Endothelial cell of hepatic sinusoid (primary cell): ENCODE measurements around the gene LDLRAD3.
"Not testable (repeated sequence)": the region's sequence is repeated elsewhere in the genome, so short reads cannot be mapped to it uniquely, and the experiment has no call there.

Experiments used
- in situ Hi-C: cut with HindIII; loops from 2 replicates; pipeline ENCODE4 v1.10.0; 2017; ENCODE audit warnings: low sequenced_read_pairs

Gene LDLRAD3

DNA sequence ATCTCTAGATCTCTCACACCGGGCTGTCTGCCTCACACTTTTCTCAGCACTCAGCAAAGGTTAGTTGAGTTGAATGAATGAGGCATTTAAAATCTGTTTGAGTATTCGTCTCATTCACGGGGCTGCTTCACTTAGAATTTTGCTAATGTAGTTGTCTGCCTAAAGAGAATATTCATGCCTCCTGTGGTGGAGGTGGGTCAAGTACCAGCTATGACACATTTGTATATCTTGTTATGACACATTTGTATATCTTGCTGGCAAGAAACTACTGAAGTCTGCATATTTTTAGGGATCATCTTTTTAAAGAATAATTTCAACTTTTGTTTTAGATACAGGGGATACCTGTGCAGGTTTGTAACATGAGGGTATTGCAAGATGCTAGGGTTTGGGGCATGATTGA lies 43.1 kb downstream of the LDLRAD3 start:
- in situ Hi-C loops, result no loop called here

DNA sequence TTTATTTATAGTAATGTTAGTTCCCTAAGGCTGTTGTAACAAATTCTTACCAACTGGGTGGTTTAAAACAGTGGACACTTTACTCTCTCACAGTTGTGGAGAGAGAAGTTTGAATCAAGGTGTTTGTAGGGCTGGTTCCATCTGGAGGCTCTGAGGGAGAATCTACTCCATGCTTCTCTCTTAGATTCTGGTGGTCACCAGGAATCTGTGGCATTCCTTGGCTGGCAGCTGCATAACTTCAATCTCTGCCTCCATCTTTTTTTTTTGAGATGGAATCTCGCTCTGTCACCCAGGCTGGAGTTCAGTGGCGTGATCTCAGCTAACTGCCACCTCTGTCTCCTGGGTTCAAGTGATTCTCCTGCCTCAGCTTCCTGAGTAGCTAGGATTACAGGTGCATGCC lies 46.3 kb downstream of the LDLRAD3 start:
- in situ Hi-C loops, result no loop called here

DNA sequence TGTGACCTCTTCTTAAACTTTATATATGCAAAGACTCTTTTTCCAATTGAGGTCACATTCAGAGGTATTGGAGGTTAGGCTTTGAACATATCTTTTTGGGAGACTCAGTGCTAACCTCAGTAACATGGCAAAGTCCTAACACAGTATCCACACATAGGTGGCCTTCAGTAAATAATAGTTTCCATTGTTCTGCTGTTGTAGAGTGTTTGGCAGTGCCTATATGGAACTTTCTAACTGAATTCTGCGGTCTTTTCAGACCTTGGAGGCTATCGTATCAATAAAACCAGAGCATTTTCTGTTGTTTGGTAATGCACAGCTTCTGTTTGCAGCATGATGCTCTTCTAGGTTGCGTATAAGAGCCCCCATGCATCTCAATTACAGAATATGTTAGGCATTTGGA lies 47.0 kb downstream of the LDLRAD3 start:
- in situ Hi-C loops, result no loop called here

DNA sequence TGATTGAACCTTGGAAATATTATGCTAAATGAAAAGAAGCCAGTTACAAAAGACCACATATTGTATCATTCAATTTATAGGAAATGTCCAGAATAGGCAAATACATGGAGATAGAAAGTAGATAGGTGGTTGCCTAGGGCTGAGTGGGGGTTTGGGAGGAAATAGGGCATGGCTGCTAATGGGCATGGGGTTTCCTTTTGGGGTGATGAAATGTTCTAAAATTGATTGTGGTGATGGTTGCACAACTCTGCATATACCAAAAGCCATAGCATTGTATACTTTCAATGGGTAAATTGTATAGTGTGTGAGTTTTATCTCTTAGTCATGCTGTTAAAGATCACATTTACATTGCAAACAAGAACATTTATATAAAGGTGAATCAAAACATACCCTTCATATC lies 48.7 kb downstream of the LDLRAD3 start:
- in situ Hi-C loops, result no loop called here

DNA sequence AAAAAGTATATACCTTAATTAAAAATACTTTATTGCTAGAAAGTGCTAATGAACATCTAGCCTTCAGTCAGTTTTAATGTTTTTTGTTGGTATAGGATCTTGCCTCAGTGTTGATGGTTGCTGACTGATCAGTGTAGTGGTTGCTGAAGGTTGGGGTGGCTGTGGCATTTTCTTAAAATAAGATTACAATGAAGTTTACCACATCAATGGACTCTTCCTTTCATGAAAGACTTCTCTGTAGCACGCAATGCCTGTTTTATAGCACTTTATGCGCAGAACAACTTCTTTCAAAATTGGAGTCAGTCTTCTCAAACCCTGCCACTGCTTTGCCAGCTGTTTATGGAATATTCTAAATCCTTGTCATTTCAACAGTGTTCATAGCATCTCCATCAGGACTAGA lies 50.6 kb downstream of the LDLRAD3 start:
- in situ Hi-C loops, result no loop called here

DNA sequence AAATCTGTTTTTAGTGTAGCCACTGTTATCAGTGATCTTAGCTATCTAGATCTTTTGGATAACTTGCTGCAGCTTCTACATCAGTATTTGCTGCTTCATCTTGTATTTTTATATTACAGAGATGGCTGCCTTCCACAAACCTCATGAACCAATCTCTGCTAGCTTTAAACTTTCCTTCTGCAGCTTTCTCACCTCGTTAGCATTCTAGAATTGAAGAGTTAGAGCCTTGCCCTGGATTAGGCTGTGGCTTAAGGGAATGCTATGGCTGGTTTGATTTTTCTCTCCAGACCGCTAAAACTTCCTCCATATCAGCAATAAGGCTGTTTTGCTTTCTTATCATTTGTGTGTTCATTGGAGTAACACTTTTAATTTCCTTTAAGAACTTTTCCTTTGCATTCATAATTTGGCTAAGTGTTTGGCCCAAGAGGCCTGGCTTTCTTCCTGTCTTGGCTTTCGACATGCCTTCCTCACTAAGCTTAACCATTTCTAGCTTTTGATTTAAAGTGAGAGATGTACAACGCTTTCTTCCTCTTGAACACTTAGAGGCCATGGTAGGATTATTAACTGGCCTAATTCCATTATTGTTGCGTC lies 51.9 kb downstream of the LDLRAD3 start:
- in situ Hi-C loops, result no loop called here

DNA sequence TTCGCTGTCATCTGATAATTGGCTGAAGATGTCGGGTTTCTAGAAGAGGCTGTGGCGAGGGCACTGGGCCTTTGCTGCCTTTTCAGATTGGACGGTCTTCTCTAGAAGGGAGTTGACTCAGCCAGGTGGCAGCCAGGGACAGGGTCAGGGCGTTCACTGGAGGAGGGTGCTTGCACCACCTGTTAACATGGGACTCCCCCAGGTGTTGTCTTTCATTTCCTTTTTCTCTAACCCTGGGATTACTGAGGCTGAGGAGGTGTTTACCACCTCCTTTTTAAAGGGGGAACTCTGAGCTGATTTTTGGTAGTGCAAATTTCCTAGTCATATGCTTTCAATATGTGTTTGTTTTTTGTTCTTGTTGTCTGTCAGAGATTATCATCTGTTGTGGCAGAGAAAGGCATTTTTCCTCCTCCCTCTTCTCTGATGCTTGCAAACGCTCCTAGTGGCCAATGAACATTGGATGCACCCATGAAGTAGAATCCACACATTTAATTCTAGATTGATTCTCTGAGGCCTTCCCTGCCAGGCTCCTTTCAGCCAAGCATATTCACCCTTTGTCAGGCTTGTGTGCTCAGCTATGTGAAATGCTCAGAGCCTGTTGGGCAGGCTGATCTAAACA lies 54.1 kb downstream of the LDLRAD3 start:
- in situ Hi-C loops, result no loop called here

DNA sequence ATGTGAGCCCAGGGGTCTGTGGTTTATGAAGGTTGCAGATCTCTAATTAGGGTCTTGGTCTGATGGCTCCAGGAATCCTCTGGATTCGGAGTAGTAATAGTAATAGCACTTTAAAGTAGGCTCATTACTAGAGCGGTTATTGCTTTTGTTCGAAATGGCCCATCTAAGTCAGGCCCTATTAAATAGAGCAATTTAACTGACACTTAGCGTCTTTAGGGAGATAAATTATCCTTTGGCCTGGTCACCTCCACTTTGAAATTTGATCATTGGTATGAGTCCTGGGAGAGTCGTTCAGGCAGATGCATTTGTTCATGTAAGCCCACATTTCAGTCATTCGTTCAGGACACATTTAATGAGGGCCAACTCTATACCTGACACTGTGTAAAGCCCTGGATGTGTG lies 54.8 kb downstream of the LDLRAD3 start:
- in situ Hi-C loops, result no loop called here

DNA sequence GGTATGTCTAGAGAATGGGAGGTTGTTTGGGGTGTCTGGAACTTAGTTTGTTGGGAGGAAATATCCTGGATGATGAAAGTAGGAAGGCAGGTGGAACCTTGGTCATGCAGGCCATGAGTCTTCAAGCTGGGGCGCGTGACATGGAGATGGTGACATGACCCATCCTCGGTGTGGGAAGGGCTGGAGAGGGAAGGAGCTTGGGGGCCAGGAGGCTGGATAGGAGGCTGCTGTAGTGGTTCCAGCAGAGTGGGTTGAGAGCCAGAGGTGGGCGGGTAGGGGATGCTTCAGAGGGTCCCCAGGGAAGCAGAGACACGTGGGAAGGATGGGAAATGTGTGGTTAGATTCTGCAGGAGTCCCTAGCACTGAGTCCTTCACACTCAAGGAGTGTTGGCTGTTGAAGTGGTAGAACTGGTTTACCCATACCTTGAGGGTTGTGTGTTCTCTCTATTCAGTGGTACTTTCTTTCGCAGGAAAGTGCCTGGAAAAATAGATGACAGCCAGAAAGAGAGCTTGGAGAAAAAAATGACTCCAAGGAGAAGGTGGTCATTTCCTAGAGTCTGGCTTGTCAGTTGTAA lies 56.8 kb downstream of the LDLRAD3 start:
- in situ Hi-C loops, result no loop called here

DNA sequence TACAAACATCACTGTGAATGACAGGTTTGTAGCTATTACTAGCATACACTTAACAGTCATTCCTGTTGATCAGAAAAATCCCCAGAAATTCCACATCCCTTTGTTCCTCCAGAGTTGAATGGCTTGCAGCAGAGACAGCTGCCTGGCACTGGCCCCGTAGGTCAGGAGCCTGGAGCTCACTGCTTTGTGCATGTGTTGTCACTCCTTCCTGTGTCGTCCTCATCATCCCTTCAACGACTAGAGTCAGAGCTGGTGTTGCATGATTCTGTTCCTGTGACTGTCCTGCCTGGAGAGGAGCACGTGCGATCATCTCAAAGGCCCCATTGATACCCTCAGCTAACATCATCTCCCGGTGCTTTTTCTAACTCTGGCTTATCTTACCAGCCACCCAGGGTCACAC lies 58.3 kb downstream of the LDLRAD3 start:
- in situ Hi-C loops, result no loop called here

DNA sequence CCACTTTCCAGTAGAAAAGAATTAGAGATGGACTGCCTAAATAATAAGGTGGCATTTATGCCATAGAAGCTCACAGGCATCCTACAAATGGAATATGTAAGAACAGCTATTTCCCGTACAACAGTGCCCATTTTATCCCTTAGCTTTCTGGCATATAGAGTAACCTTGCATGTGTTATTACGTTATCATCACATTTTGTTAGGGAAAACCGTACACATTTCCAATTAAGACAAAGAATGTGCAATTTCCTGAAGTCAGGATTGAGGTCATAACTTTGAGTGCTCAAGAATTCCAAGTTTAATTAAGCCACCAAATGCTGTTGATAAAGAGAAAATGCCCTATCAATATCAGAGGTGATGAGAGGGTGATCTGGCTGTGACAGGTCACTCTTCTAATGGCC lies 58.9 kb downstream of the LDLRAD3 start:
- in situ Hi-C loops, result no loop called here

DNA sequence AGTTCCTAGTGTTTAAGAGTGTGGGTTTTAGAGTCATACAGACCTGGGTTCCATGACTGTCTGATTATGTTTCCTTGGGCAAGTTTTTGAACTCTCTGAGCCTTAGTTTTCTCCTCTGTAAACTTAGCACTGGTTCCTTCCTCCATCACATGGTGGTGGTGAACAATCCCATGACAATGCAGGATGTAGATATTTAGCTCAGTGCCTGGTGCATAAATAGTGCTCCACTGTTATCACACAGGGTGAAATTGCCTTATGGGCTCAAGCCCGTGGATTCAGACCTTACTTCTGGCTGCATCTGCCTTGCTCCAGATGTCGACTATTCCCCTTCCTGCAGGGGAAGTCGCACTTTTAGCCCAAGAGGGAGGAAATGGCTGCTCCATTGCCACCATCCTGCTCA lies 62.7 kb downstream of the LDLRAD3 start:
- in situ Hi-C loops, result loop anchor here (5.0 kb wide), 1 partner anchor 54 kb away; no protein-coding TSS in a partner anchor

DNA sequence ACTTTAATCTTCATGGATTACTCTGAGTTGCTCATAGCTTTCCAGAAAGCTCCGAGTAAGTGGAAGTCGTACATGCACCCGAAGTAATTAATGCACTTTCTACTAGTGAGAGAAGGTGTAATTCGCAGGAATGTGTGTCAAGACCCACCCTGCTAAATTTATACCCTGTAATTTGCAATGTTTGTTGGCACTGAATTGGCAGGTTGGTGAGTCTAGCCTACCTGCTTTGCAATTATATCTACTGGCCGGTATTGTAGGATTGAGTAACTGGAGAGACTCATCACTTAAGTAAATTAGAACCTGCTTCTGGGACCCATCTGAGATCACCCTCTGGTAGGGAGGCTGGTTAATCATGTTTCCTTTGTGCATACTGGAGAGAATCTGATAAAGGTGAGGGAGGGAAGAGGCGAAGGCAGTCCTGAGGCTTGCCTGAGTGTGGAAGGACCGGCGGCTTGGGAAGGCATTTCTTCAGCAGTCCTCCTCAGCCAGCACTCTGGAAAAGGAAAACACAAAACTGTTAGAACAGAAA lies 63.3 kb downstream of the LDLRAD3 start:
- in situ Hi-C loops, result loop anchor here (5.0 kb wide), 1 partner anchor 55 kb away; no protein-coding TSS in a partner anchor

DNA sequence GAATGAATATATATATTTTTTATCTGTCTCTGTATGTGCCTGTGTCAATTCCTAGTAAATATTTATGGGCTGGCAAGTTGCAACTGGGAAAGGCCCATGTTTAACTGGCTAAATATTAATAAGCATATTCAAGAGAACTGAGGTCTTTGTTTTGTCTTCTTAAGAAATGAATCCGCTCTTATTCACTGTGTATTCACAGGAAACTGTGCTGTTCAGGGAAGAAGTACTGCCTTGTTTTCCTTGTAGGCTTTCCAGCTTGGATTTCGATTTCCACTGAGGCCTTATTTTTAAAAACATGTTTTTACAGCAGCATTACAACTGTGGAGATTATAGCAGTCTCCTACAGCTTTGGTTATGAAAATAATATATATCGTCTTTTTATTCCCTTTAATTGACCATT lies 64.7 kb downstream of the LDLRAD3 start:
- in situ Hi-C loops, result loop anchor here (5.0 kb wide), 1 partner anchor 56 kb away; no protein-coding TSS in a partner anchor

DNA sequence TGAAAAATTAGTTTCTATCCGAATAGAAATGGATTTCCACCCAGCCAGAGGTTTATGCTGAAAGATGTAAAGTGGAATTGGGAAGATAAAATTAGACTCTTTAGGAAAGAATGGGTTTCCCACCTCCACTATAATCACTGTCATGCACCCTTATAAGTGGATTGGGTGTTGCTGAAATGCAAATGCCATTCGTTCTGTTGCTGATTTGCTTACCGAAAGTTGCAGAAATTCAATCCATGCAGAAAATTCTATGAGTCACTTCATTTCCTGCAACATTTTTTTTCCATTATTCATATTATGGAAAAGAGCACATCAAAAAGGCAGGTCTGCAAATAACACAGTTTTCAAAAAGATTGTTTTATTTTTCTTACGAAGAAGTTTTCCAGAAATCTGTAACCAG lies 65.6 kb downstream of the LDLRAD3 start:
- in situ Hi-C loops, result loop anchor here (5.0 kb wide), 1 partner anchor 57 kb away; no protein-coding TSS in a partner anchor

DNA sequence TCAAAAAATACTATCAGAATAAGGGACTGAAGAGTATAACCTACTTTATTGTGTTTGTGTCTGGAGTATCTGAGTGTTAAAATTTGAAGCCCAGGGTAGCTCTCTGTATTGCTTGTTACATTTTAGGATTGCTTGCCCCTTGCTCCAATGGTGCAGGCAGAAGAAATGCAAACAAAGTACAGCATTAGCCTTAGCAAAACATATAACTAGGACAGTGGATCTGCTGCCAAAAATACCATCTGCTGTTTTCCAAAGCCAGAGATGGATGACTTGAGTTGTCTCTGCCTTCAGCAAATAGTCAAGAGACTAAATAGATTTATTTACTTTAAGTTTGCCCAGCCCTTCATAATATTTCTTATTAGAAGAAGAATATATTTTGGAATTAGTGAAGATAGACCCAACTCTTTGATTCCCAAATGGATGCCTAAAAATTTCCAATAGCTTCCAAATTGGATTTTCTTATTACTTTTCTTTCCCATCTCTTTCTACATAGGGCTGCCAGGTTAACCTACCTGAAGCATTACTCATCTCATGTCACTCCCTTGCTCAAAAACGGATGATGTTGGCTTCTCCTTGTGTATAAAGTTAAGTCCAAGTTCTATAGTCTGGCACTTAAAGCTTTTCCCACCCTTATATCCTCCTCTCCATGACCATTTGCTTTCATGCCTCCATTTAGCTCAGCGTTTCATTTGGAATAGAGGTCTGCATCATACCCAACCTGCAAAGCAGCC lies 66.3 kb downstream of the LDLRAD3 start:
- in situ Hi-C loops, result no loop called here

DNA sequence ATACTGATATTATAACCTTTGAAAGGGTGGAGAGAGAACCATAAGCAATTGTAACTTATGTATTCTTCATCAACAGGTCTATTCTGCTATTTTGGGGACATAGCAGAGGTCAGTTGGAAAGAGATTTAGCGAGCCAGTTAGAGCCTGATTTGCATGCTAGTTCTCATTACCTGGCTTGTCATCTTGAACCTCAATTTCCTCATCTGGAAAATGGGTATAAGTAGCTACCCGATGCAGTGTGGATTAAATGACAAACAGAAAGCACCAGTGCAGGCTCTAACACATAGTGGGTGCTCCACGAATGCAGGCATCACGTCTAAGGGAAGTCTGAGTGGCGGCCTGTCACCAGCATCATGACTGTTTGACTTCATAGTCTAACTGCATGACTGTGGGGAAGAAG lies 67.7 kb downstream of the LDLRAD3 start:
- in situ Hi-C loops, result no loop called here

DNA sequence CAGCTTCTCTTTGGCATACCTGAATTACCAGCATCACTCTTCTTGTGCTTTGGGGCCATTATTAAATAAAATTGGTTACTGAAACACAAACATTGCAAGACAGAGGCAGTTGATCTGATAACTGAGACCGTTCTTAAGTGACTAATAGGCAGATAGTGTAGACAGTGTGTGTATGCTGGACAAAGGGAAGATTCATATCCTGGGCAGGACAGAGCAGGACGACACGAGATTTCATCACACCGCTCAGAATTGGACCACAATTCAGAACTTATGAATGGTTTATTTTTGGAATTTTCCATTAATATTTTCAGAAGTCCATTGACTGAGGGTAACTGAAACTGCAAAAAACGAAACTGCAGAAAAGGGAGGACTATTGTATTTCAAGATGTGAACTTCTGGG lies 68.6 kb downstream of the LDLRAD3 start:
- in situ Hi-C loops, result no loop called here

DNA sequence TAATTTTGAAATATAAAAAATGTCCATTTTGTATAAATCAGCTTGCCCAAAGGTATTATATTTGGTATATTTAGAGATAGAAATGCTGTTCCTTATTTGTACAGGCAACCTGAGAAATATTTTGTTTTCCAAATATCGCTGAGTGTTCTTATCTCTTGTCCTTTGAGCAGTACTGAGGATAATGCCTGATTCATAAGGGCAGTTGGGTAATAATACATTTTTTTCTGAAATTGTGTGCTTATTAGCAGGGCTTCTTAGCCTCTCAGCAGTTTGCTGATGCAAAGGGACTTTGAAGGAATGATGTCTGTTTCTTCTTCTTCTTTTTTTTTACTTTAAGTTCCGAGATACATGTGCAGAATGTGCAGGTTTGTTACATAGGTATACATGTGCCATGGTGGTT lies 69.1 kb downstream of the LDLRAD3 start:
- in situ Hi-C loops, result no loop called here

DNA sequence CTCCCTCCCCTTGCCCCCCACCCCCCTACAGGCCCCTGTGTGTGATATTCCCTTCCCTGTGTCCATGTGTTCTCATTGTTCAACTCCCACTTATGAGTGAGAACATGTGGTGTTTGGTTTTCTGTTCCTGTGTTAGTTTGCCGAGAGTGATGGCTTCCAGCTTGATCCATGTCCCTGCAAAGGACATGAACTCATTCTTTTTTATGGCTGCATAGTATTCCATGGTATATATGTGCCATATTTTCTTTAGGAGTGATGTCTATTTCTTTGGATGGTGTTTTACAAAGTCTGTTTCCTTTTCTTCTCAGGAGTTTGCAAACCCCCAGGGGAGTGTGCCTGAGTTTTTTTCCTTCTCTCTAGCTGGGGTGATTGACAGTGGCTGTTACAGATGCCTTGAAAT lies 69.6 kb downstream of the LDLRAD3 start:
- in situ Hi-C loops, result not testable (repeated sequence)
